HepG2 (cell line): ENCODE measurements around the gene ZNF3. TPM values are rescaled to one million over a fixed set of nuclear protein-coding genes. Genes with fewer than 3 reads are reported as not detected.

Source experiments
- DNMT1 ChIP-seq: sonication (generic); formaldehyde crosslinking; IDR thresholded peaks from 2 replicates; pipeline ENCODE4 v1.5.1; 2020; ENCODE audit warnings: mild to moderate bottlenecking, missing genetic modification reagents
- IRF2 ChIP-seq: IDR thresholded peaks from 2 replicates; pipeline ENCODE4 v1.6.1; 2018; ENCODE audit warnings: missing genetic modification reagents, missing compliant biosample characterization
- PLRG1 ChIP-seq: fragments of 450-650 bp; conservative IDR thresholded peaks from 2 replicates; pipeline ENCODE4 v1.6.1; 2016
- SIX4 ChIP-seq: sonication (generic); formaldehyde crosslinking; IDR thresholded peaks from 2 replicates; pipeline ENCODE4 v1.4.0; 2020; ENCODE audit warnings: missing genetic modification reagents
- SMAD1 ChIP-seq: sonication (generic); formaldehyde crosslinking; IDR thresholded peaks from 2 replicates; pipeline ENCODE4 v1.4.0; 2020; ENCODE audit warnings: missing genetic modification reagents, low read depth, mild to moderate bottlenecking, borderline replicate concordance
- ZNF510 ChIP-seq: sonication (generic); formaldehyde crosslinking; IDR thresholded peaks from 2 replicates; pipeline ENCODE4 v1.4.0; 2020; ENCODE audit warnings: low read depth, mild to moderate bottlenecking, missing genetic modification reagents
- ZNF816 ChIP-seq: sonication (generic); formaldehyde crosslinking; IDR thresholded peaks from 2 replicates; pipeline ENCODE4 v1.8.0; 2022; ENCODE audit warnings: missing genetic modification reagents, mild to moderate bottlenecking, borderline replicate concordance
- ZSCAN30 ChIP-seq: sonication (generic); formaldehyde crosslinking; IDR thresholded peaks from 2 replicates; pipeline ENCODE4 v1.5.0; 2020; ENCODE audit warnings: mild to moderate bottlenecking, missing genetic modification reagents
- polyA plus RNA-seq, 8 experiments: library from polyadenylated mRNA; depleted of rRNA in 3 of 8; stranded (reverse) in 7 of 8; unstranded in 1 of 8; fragments of >200 nt; fragmentation: Illumina TruSeq in 4 of 8; extraction: Trizol in 4 of 8; gene quantifications; 2 replicates each; pipeline versions ENCODE4 v1.2.1 to v1.2.3, GENCODE V29; 2011 to 2016; ENCODE audit warnings: low read depth in 4 of 8, missing spikeins in 1 of 8, mixed read lengths in 1 of 8; ENCODE audit not compliant: insufficient read depth in 1 of 8
- total RNA-seq, 5 experiments: library from RNA; depleted of rRNA; stranded (reverse); fragments of >200 nt; fragmentation: Illumina TruSeq; extraction: Trizol; gene quantifications; 2 replicates each; pipeline ENCODE4 v1.2.3, GENCODE V29; 2016; ENCODE audit warnings: low read depth in 1 of 5
- TF ChIP-seq, protein P1 (sequence below): sonication (generic); formaldehyde crosslinking; IDR thresholded peaks from one replicate; pipeline ENCODE4 v1.5.1; 2020; ENCODE audit warnings: mild to moderate bottlenecking, missing genetic modification reagents; ENCODE audit errors: not compliant biosample characterization
- TF ChIP-seq, protein P2 (sequence below): IDR thresholded peaks from 2 replicates; pipeline ENCODE4 v1.6.1; 2012; ENCODE audit warnings: inconsistent platforms
- TF ChIP-seq, protein P3 (sequence below): sonication (generic); formaldehyde crosslinking; IDR thresholded peaks from 2 replicates; pipeline ENCODE4 v1.8.0; 2022; ENCODE audit warnings: mild to moderate bottlenecking, missing genetic modification reagents, moderate library complexity
- TF ChIP-seq, protein P4 (sequence below): sonication (generic); formaldehyde crosslinking; IDR thresholded peaks from 2 replicates; pipeline ENCODE4 v1.5.1; 2020; ENCODE audit warnings: mild to moderate bottlenecking, missing genetic modification reagents, borderline replicate concordance

ZNF3 gene
- total and polyA plus RNA-seq, 2 of the 13 experiments (the other 11 are each of a cell fraction or from before 2014, with no cell fraction given) = 33.7 to 56.9 TPM

DNA sequence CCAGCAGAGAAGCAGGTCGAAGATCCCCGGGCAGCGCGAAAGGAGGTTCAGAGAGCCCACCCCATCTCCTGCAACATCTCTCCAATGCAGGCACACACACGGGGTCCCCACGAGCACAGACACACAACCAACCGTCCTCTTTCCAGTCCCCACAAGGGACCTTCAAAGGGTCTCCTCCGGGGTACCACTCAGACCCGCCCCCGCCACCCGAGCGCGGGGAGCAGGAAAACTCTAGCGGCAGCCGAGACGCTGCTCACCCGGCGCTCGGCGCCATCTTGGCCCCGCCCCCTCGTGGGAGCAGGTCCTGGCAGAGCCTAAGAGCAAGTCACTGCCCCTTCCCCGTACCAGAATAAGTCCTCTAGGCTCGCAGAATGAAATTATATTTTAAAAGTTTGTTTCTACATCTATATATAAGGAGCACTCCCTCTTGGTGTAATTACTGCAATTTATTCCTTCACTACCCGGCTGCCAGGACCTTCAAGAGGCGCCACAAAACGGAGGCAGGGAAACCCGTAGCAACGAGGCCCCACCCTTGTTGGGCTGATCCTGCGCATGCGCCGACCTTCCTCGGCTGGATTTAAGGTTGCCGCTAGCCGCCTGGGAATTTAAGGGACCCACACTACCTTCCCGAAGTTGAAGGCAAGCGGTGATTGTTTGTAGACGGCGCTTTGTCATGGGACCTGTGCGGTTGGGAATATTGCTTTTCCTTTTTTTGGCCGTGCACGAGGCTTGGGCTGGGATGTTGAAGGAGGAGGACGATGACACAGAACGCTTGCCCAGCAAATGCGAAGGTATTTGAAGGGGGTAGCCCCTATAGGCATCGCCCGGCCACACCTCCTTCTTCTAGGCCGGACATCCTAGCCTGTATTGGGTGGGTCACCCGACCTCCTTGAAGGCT is 37.8 kb upstream of the ZNF3 start, which contains the start of the genes CNPY4 and TAF6 (continued):
- TF ChIP-seq, protein P1, sequence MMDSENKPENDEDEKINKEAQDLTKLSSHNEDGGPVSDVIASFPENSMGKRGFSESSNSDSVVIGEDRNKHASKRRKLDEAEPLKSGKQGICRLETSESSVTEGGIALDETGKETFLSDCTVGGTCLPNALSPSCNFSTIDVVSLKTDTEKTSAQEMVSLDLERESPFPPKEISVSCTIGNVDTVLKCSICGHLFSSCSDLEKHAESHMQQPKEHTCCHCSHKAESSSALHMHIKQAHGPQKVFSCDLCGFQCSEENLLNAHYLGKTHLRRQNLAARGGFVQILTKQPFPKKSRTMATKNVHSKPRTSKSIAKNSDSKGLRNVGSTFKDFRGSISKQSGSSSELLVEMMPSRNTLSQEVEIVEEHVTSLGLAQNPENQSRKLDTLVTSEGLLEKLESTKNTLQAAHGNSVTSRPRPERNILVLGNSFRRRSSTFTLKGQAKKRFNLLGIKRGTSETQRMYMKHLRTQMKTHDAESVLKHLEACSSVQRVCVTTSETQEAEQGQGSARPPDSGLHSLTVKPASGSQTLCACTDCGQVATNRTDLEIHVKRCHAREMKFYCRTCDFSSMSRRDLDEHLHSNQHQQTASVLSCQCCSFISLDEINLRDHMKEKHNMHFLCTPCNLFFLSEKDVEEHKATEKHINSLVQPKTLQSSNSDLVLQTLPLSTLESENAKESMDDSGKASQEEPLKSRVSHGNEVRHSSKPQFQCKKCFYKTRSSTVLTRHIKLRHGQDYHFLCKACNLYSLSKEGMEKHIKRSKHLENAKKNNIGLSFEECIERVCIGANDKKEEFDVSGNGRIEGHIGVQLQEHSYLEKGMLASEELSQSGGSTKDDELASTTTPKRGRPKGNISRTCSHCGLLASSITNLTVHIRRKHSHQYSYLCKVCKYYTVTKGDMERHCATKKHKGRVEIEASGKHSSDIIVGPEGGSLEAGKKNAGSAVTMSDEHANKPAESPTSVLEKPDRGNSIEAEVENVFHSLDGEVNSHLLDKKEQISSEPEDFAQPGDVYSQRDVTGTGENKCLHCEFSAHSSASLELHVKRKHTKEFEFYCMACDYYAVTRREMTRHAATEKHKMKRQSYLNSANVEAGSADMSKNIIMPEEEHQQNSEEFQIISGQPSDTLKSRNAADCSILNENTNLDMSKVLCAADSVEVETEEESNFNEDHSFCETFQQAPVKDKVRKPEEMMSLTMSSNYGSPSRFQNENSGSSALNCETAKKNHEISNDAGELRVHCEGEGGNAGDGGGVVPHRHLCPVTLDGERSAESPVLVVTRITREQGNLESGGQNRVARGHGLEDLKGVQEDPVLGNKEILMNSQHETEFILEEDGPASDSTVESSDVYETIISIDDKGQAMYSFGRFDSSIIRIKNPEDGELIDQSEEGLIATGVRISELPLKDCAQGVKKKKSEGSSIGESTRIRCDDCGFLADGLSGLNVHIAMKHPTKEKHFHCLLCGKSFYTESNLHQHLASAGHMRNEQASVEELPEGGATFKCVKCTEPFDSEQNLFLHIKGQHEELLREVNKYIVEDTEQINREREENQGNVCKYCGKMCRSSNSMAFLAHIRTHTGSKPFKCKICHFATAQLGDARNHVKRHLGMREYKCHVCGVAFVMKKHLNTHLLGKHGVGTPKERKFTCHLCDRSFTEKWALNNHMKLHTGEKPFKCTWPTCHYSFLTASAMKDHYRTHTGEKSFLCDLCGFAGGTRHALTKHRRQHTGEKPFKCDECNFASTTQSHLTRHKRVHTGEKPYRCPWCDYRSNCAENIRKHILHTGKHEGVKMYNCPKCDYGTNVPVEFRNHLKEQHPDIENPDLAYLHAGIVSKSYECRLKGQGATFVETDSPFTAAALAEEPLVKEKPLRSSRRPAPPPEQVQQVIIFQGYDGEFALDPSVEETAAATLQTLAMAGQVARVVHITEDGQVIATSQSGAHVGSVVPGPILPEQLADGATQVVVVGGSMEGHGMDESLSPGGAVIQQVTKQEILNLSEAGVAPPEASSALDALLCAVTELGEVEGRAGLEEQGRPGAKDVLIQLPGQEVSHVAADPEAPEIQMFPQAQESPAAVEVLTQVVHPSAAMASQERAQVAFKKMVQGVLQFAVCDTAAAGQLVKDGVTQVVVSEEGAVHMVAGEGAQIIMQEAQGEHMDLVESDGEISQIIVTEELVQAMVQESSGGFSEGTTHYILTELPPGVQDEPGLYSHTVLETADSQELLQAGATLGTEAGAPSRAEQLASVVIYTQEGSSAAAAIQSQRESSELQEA (CRISPR knock-in tag) = no peak
- TF ChIP-seq DNMT1 (CRISPR knock-in tag) = no peak
- no peak for TF ChIP-seq ZNF816 (CRISPR knock-in tag)
- no peak for TF ChIP-seq PLRG1
- TF ChIP-seq, protein P2, sequence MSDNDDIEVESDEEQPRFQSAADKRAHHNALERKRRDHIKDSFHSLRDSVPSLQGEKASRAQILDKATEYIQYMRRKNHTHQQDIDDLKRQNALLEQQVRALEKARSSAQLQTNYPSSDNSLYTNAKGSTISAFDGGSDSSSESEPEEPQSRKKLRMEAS = peak; percentile 28
- peak; percentile 44; the same call in 1 of the 2 replicates for TF ChIP-seq ZSCAN30
- TF ChIP-seq, protein P3, sequence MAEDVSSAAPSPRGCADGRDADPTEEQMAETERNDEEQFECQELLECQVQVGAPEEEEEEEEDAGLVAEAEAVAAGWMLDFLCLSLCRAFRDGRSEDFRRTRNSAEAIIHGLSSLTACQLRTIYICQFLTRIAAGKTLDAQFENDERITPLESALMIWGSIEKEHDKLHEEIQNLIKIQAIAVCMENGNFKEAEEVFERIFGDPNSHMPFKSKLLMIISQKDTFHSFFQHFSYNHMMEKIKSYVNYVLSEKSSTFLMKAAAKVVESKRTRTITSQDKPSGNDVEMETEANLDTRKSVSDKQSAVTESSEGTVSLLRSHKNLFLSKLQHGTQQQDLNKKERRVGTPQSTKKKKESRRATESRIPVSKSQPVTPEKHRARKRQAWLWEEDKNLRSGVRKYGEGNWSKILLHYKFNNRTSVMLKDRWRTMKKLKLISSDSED (CRISPR knock-in tag) = 0 out of 2 replicates have a peak, but pooled peaks have one; percentile 21
- peak; percentile 31 for TF ChIP-seq IRF2 (CRISPR knock-in tag)
- TF ChIP-seq SIX4 (CRISPR knock-in tag) = 0 out of 2 replicates have a peak, but pooled peaks have one; percentile 20
- no peak for TF ChIP-seq SMAD1 (CRISPR knock-in tag)
- TF ChIP-seq ZNF510 = peak; percentile 60; the same call in 1 of the 2 replicates
- TF ChIP-seq, protein P4, sequence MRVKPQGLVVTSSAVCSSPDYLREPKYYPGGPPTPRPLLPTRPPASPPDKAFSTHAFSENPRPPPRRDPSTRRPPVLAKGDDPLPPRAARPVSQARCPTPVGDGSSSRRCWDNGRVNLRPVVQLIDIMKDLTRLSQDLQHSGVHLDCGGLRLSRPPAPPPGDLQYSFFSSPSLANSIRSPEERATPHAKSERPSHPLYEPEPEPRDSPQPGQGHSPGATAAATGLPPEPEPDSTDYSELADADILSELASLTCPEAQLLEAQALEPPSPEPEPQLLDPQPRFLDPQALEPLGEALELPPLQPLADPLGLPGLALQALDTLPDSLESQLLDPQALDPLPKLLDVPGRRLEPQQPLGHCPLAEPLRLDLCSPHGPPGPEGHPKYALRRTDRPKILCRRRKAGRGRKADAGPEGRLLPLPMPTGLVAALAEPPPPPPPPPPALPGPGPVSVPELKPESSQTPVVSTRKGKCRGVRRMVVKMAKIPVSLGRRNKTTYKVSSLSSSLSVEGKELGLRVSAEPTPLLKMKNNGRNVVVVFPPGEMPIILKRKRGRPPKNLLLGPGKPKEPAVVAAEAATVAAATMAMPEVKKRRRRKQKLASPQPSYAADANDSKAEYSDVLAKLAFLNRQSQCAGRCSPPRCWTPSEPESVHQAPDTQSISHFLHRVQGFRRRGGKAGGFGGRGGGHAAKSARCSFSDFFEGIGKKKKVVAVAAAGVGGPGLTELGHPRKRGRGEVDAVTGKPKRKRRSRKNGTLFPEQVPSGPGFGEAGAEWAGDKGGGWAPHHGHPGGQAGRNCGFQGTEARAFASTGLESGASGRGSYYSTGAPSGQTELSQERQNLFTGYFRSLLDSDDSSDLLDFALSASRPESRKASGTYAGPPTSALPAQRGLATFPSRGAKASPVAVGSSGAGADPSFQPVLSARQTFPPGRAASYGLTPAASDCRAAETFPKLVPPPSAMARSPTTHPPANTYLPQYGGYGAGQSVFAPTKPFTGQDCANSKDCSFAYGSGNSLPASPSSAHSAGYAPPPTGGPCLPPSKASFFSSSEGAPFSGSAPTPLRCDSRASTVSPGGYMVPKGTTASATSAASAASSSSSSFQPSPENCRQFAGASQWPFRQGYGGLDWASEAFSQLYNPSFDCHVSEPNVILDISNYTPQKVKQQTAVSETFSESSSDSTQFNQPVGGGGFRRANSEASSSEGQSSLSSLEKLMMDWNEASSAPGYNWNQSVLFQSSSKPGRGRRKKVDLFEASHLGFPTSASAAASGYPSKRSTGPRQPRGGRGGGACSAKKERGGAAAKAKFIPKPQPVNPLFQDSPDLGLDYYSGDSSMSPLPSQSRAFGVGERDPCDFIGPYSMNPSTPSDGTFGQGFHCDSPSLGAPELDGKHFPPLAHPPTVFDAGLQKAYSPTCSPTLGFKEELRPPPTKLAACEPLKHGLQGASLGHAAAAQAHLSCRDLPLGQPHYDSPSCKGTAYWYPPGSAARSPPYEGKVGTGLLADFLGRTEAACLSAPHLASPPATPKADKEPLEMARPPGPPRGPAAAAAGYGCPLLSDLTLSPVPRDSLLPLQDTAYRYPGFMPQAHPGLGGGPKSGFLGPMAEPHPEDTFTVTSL (CRISPR knock-in tag) = no peak
